SK-N-SH (cell line): ENCODE data around the gene NAV2. TPM values are rescaled to one million over a fixed set of nuclear protein-coding genes. Genes with fewer than 3 reads are reported as not detected.

ENCODE experiments used
- CTCF ChIA-PET: fragments of 300-600, 350-600 bp; formaldehyde crosslinking; extraction: SDS; loops from one replicate; lab custom pipeline; 2021; lab: Yijun Ruan, JAX
- POLR2A ChIA-PET: fragments of 350-600 bp; sonication (Branson Sonifier 250); formaldehyde crosslinking; extraction: SDS; loops from one replicate; lab custom pipeline; 2020; ENCODE audit warnings: antibody characterized with exemption, inconsistent platforms; lab: Yijun Ruan, JAX
- DNase-seq: peaks from one replicate; pipeline ENCODE4 v3.0.0; 2012
- H2AFZ ChIP-seq: fragments of 200-600 bp; sonication (generic); 2 replicates; pipeline ENCODE4 v1.8.1; 2016; ENCODE audit warnings: antibody characterized with exemption, mild to moderate bottlenecking, low read depth
- H3F3A ChIP-seq: fragments of 200-600 bp; sonication (generic); replicated peaks from 2 replicates; pipeline ENCODE3; 2016; ENCODE audit warnings: antibody characterized with exemption, mild to moderate bottlenecking; ENCODE audit not compliant: insufficient read depth
- H3K27ac ChIP-seq, 2 experiments: fragments of 200-500 bp in 1 of 2; fragments of 200-600 bp in 1 of 2; sonication (Bioruptor generic) in 1 of 2; sonication (generic), shearing (Covaris generic) in 1 of 2; 2 replicates each; pipeline versions ENCODE4 v1.5.1 to v1.6.1; 2014 to 2016; ENCODE audit warnings: low read depth in 2 of 2, inconsistent platforms in 1 of 2, low read length in 1 of 2, mild to moderate bottlenecking in 1 of 2, mixed read lengths in 1 of 2
- H3K27me3 ChIP-seq: fragments of 200-600 bp; sonication (generic), shearing (Covaris generic); 2 replicates; pipeline ENCODE4 v1.6.1; 2016; ENCODE audit warnings: mixed run types; ENCODE audit not compliant: insufficient read depth
- H3K36me3 ChIP-seq, 2 experiments: fragments of 200-500 bp in 1 of 2; fragments of 200-600 bp in 1 of 2; sonication (Bioruptor generic) in 1 of 2; sonication (generic) in 1 of 2; replicated peaks in 1 of 2; 2 replicates each; pipeline versions ENCODE3 to v1.5.1; 2014 to 2016; ENCODE audit warnings: low read length in 1 of 2, mild to moderate bottlenecking in 1 of 2; ENCODE audit not compliant: insufficient read depth in 2 of 2, control insufficient read depth in 1 of 2
- H3K4me1 ChIP-seq, 2 experiments: fragments of 200-500 bp in 1 of 2; fragments of 200-600 bp in 1 of 2; sonication (Bioruptor generic) in 1 of 2; sonication (generic), shearing (Covaris generic) in 1 of 2; 2 replicates each; pipeline versions ENCODE4 v1.5.1 to v1.6.1; 2014 to 2016; ENCODE audit warnings: low read depth in 1 of 2, low read length in 1 of 2, mixed run types in 1 of 2; ENCODE audit not compliant: insufficient read depth in 2 of 2, control insufficient read depth in 1 of 2
- H3K4me2 ChIP-seq: fragments of 200-600 bp; sonication (generic), shearing (Covaris generic); 2 replicates; pipeline ENCODE4 v1.6.1; 2017; ENCODE audit warnings: mixed run types
- H3K4me3 ChIP-seq, 2 experiments: fragments of 200-500 bp in 1 of 2; fragments of 200-600 bp in 1 of 2; sonication (Bioruptor generic) in 1 of 2; sonication (generic), shearing (Covaris generic) in 1 of 2; 2 replicates each; pipeline versions ENCODE4 v1.5.1 to v1.8.1; 2014 to 2016; ENCODE audit warnings: low read depth in 2 of 2, inconsistent platforms in 1 of 2, low read length in 1 of 2, mild to moderate bottlenecking in 1 of 2, mixed read lengths in 1 of 2, moderate library complexity in 1 of 2
- H3K79me2 ChIP-seq: fragments of 200-600 bp; sonication (generic); 2 replicates; pipeline ENCODE4 v1.8.1; 2017; ENCODE audit warnings: mild to moderate bottlenecking; ENCODE audit not compliant: insufficient read depth
- H3K9ac ChIP-seq: fragments of 200-600 bp; sonication (generic); 2 replicates; pipeline ENCODE4 v1.6.1; 2017; ENCODE audit warnings: mixed run types
- H3K9me2 ChIP-seq: fragments of 200-600 bp; sonication (generic); 2 replicates; pipeline ENCODE4 v1.6.1; 2017; ENCODE audit warnings: mixed run types
- H3K9me3 ChIP-seq: fragments of 200-600 bp; sonication (generic); 2 replicates; pipeline ENCODE4 v1.6.1; 2017; ENCODE audit warnings: mixed run types, mild to moderate bottlenecking, moderate library complexity
- H4K20me1 ChIP-seq: fragments of 200-600 bp; sonication (generic); 2 replicates; pipeline ENCODE4 v1.6.1; 2017; ENCODE audit warnings: mild to moderate bottlenecking, mixed run types; ENCODE audit not compliant: insufficient read depth
- EZH2phosphoT487 ChIP-seq: fragments of 200-600 bp; sonication (generic); IDR thresholded peaks from 2 replicates; pipeline ENCODE4 v1.6.1; 2017; ENCODE audit warnings: low read depth, mixed run types, mild to moderate bottlenecking, antibody characterized with exemption, moderate library complexity, borderline replicate concordance
- FOSL2 ChIP-seq: IDR thresholded peaks from 2 replicates; pipeline ENCODE4 v1.4.0; 2012; ENCODE audit warnings: low read depth, mild to moderate bottlenecking, moderate library complexity, borderline replicate concordance
- FOXM1 ChIP-seq: IDR thresholded peaks from 2 replicates; pipeline ENCODE4 v1.4.0; 2012; ENCODE audit warnings: low read depth, mild to moderate bottlenecking
- GABPA ChIP-seq: IDR thresholded peaks from 2 replicates; pipeline ENCODE4 v1.4.0; 2012; ENCODE audit warnings: low read depth, mild to moderate bottlenecking
- GATA2 ChIP-seq: sonication (generic); formaldehyde crosslinking; IDR thresholded peaks from 2 replicates; pipeline ENCODE4 v1.5.0; 2020; ENCODE audit warnings: mild to moderate bottlenecking, missing genetic modification reagents
- IRF3 ChIP-seq: fragments of 150-350 bp; IDR thresholded peaks from 2 replicates; pipeline ENCODE4 v1.6.1; 2016; ENCODE audit warnings: mild to moderate bottlenecking, low read depth, low read length
- MAX ChIP-seq: IDR thresholded peaks from 2 replicates; pipeline ENCODE4 v1.4.0; 2012; ENCODE audit warnings: low read depth
- NFIC ChIP-seq: IDR thresholded peaks from 2 replicates; pipeline ENCODE4 v1.4.0; 2012; ENCODE audit warnings: borderline replicate concordance
- PBX3 ChIP-seq: IDR thresholded peaks from 2 replicates; pipeline ENCODE4; 2012
- POLR2AphosphoS5 ChIP-seq: IDR thresholded peaks from 2 replicates; pipeline ENCODE4 v1.6.1; 2012; ENCODE audit warnings: low read depth, low read length
- RAD21 ChIP-seq: IDR thresholded peaks from 2 replicates; pipeline ENCODE4 v1.6.1; 2012; ENCODE audit warnings: mild to moderate bottlenecking, low read length
- RCOR1 ChIP-seq: fragments of 150-350 bp; IDR thresholded peaks from 2 replicates; pipeline ENCODE4 v1.6.1; 2017; ENCODE audit warnings: antibody characterized with exemption, low read length
- REST ChIP-seq: IDR thresholded peaks from 2 replicates; pipeline ENCODE4 v1.6.1; 2012; ENCODE audit warnings: mild to moderate bottlenecking, low read depth, low read length, moderate library complexity
- RXRA ChIP-seq: IDR thresholded peaks from 2 replicates; pipeline ENCODE4 v1.4.0; 2012; ENCODE audit warnings: low read depth, mild to moderate bottlenecking, borderline replicate concordance
- SIN3A ChIP-seq: IDR thresholded peaks from 2 replicates; pipeline ENCODE4 v1.6.1; 2012; ENCODE audit warnings: low read depth, mild to moderate bottlenecking, low read length, moderate library complexity, borderline replicate concordance
- TAF1 ChIP-seq: IDR thresholded peaks from 2 replicates; pipeline ENCODE4 v1.6.1; 2012; ENCODE audit warnings: low read depth, mild to moderate bottlenecking, low read length, moderate library complexity, borderline replicate concordance
- TCF12 ChIP-seq: IDR thresholded peaks from 2 replicates; pipeline ENCODE4 v1.4.0; 2012
- TEAD4 ChIP-seq: IDR thresholded peaks from 2 replicates; pipeline ENCODE4 v1.4.0; 2012; ENCODE audit warnings: mild to moderate bottlenecking, borderline replicate concordance; ENCODE audit not compliant: insufficient read depth
- YY1 ChIP-seq: IDR thresholded peaks from 2 replicates; pipeline ENCODE4 v1.4.0; 2012; ENCODE audit warnings: low read depth, mild to moderate bottlenecking
- ZBTB33 ChIP-seq: IDR thresholded peaks from 2 replicates; pipeline ENCODE4 v1.4.0; 2012; ENCODE audit warnings: low read depth, borderline replicate concordance
- WGBS: methylation state at CpG from one replicate; pipeline ENCODE4 v1.1.6; 2017; ENCODE audit warnings: low lambda C conversion rate; 5-methylcytosine and 5-hydroxymethylcytosine counted together
- polyA plus RNA-seq, 3 experiments: library from polyadenylated mRNA; depleted of rRNA; stranded (reverse); fragments of >200 nt; gene quantifications; 2 replicates each; pipeline ENCODE4 v1.2.3, GENCODE V29; 2012

NAV2 gene
- polyA plus RNA-seq, 1 of the 3 experiments (the other 2 are of a cell fraction): 26.2 TPM

- H3K79me2 ChIP-seq: peaks cover 83% of the 10 kb centered on the region
- H2AFZ ChIP-seq: no peak overlapping the region
- H3K4me3 ChIP-seq: no peak overlapping the region
- peaks cover 3% of the 10 kb centered on the region; the same call in 1 of the 2 replicates for H4K20me1 ChIP-seq
- H3K9ac ChIP-seq: no peak overlapping the region
- peaks cover 26 to 29% of the 10 kb centered on the region in 2 experiments for H3K36me3 ChIP-seq
- H3K27me3 ChIP-seq: no peaks in the 10 kb centered on the region
- peaks cover 0 to 28% of the 10 kb centered on the region in 2 experiments; a peak in 2 of 4 replicates for H3K4me1 ChIP-seq
- peaks cover 19% of the 10 kb centered on the region for H3F3A ChIP-seq
- H3K9me3 ChIP-seq: no peaks in the 10 kb centered on the region
- 83% methylated on average over 3 of the region's 3 CpGs for WGBS
- POLR2A ChIA-PET: interaction anchor here (1.3 kb wide), 1 partner anchor 18 kb away, joined by 4 read pairs; no protein-coding TSS in a partner anchor
- CTCF ChIA-PET: interaction anchor here (1.4 kb wide), 2 partner anchors 13 to 17 kb away, joined by 3 to 5 read pairs; no protein-coding TSS in a partner anchor
- DNase-seq: no peak
- TF ChIP-seq FOSL2: no peak
- no peak for TF ChIP-seq YY1
- no peak for TF ChIP-seq TCF12
- no peak for TF ChIP-seq REST
- no peak for TF ChIP-seq ZBTB33
- no peak for TF ChIP-seq GATA2
- no peak for TF ChIP-seq POLR2AphosphoS5
- no peak for TF ChIP-seq GABPA
- TF ChIP-seq PBX3: no peak
- TF ChIP-seq TEAD4: no peak
- no peak for TF ChIP-seq MAX
- no peak for TF ChIP-seq TAF1
- no peak for TF ChIP-seq IRF3
- TF ChIP-seq FOXM1: no peak
- TF ChIP-seq RAD21: no peak
- no peak for TF ChIP-seq NFIC
- TF ChIP-seq SIN3A: no peak
- no peak for TF ChIP-seq RCOR1
- TF ChIP-seq RXRA: no peak
- TF ChIP-seq EZH2phosphoT487: no peak
- no peak overlapping the region for H3K4me2 ChIP-seq
- no peaks in the 10 kb centered on the region for H3K9me2 ChIP-seq
- H3K27ac ChIP-seq: peak overlapping the region; percentile 12 to 43; a peak in 3 of 4 replicates
These were observed 298.2 kb downstream of the NAV2 start for GRCh38 chr11:20010851-20011225.
